Measurements from ENCODE around the gene UVRAG.

Gene UVRAG

GRCh38 chr11:76176463-76176862 lies 361.5 kb downstream of the UVRAG start:
- in situ Hi-C loops (cut with HindIII; ENCODE audit: low sequenced_read_pairs) = no loop called here

GRCh38 chr11:76177250-76177686 lies 362.3 kb downstream of the UVRAG start:
- in situ Hi-C loops (cut with HindIII; ENCODE audit: low sequenced_read_pairs) = no loop called here

GRCh38 chr11:76179147-76179546 lies 364.1 kb downstream of the UVRAG start:
- in situ Hi-C loops (cut with HindIII; ENCODE audit: low sequenced_read_pairs) = no loop called here

GRCh38 chr11:76181371-76181770 lies 366.4 kb downstream of the UVRAG start:
- in situ Hi-C loops (cut with HindIII; ENCODE audit: low sequenced_read_pairs) = no loop called here

- in situ Hi-C loops (cut with HindIII; ENCODE audit: low sequenced_read_pairs) = no loop called here
Measured at GRCh38 chr11:76184551-76184993, 369.6 kb downstream of the UVRAG start.

GRCh38 chr11:76185511-76185910 lies 370.5 kb downstream of the UVRAG start:
- in situ Hi-C loops (cut with HindIII; ENCODE audit: low sequenced_read_pairs) = no loop called here

GRCh38 chr11:76185931-76186401 lies 371.0 kb downstream of the UVRAG start:
- in situ Hi-C loops (cut with HindIII; ENCODE audit: low sequenced_read_pairs) = no loop called here

- in situ Hi-C loops (cut with HindIII; ENCODE audit: low sequenced_read_pairs) = no loop called here
Measured at GRCh38 chr11:76186776-76187279, 371.8 kb downstream of the UVRAG start.

GRCh38 chr11:76188873-76189272 lies 373.9 kb downstream of the UVRAG start:
- in situ Hi-C loops (cut with HindIII; ENCODE audit: low sequenced_read_pairs) = no loop called here

GRCh38 chr11:76189682-76190081 lies 374.7 kb downstream of the UVRAG start:
- in situ Hi-C loops (cut with HindIII; ENCODE audit: low sequenced_read_pairs) = no loop called here

GRCh38 chr11:76190376-76190775 lies 375.4 kb downstream of the UVRAG start:
- in situ Hi-C loops (cut with HindIII; ENCODE audit: low sequenced_read_pairs) = no loop called here

Data from endothelial cell of hepatic sinusoid (primary cell).